GM12892 (cell line): ENCODE data around the gene PFN3.
"Not testable (repeated sequence)": the region's sequence is repeated elsewhere in the genome, so short reads cannot be mapped to it uniquely, and the experiment has no call there.

ENCODE experiments used
- POLR2AphosphoS5 ChIP-seq: IDR thresholded peaks from 2 replicates; pipeline ENCODE4 v1.6.1; 2011; ENCODE audit warnings: low read depth, low read length, control low read depth
- TAF1 ChIP-seq: IDR thresholded peaks from 2 replicates; pipeline ENCODE4 v1.6.1; 2011; ENCODE audit warnings: low read depth, mild to moderate bottlenecking, control low read depth, low read length, borderline replicate concordance

DNA sequence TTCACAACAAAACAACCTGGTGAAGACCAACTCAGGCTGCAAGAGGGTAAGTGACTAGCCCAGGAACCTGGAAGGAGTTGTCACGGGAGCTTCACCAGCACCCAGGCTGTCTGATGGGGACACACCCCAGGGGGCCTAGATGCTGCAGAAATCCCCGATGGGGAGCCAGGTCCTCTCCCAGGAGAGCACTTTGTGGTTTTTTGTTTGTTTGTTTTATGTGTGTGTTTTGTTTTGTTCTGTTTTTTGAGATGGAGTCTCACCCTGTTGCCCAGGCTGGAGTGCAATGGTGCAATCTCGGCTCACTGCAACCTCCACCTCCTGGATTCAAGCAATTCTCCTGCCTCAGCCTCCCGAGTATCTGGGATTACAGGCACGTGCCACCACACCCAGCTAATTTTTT, 24.9 kb downstream of the PFN3 start:
- TF ChIP-seq POLR2AphosphoS5, TAF1: not testable (repeated sequence)
